Activated naive CD4-positive, alpha-beta T cell treated with Interleukin-2 at 50 U/mL for 16 hours (primary cell): ENCODE measurements around the gene CLINT1.

Source experiments
- DNase-seq: peaks from one replicate; pipeline ENCODE4 v3.0.0-alpha.2; 2020

The CLINT1 gene

GRCh38 chr5:157818368-157818767 is 40.6 kb downstream of the CLINT1 start:
- DNase-seq: no peak

GRCh38 chr5:157817928-157818327 is 41.0 kb downstream of the CLINT1 start:
- no peak for DNase-seq

- no peak for DNase-seq
These were observed 41.6 kb downstream of the CLINT1 start for GRCh38 chr5:157817387-157817702.

- no peak for DNase-seq
These were observed 42.1 kb downstream of the CLINT1 start for GRCh38 chr5:157816682-157817386.

- no peak for DNase-seq
These were observed 46.9 kb downstream of the CLINT1 start for GRCh38 chr5:157812086-157812485.

- DNase-seq: no peak
These were observed 50.9 kb downstream of the CLINT1 start for GRCh38 chr5:157808043-157808442.

- DNase-seq: no peak
These were observed 56.2 kb downstream of the CLINT1 start for GRCh38 chr5:157802736-157803135.

GRCh38 chr5:157800137-157800536 is 58.8 kb downstream of the CLINT1 start:
- DNase-seq: no peak

- no peak for DNase-seq
These were observed 59.4 kb downstream of the CLINT1 start for GRCh38 chr5:157799578-157799977.

GRCh38 chr5:157793301-157793700 is 65.6 kb downstream of the CLINT1 start:
- DNase-seq: no peak

- no peak for DNase-seq
These were observed 73.1 kb downstream of the CLINT1 start for GRCh38 chr5:157785801-157786200.

GRCh38 chr5:157779221-157779620 is 79.7 kb downstream of the CLINT1 start:
- no peak for DNase-seq

- no peak for DNase-seq
These were observed 80.7 kb downstream of the CLINT1 start for GRCh38 chr5:157778121-157778805.

GRCh38 chr5:157772127-157772526 is 86.8 kb downstream of the CLINT1 start:
- DNase-seq: peak; percentile 24

- no peak for DNase-seq
These were observed 88.3 kb downstream of the CLINT1 start for GRCh38 chr5:157770665-157771064.

- DNase-seq: no peak
These were observed 91.3 kb downstream of the CLINT1 start for GRCh38 chr5:157767689-157768088.

- DNase-seq: no peak
These were observed 92.0 kb downstream of the CLINT1 start for GRCh38 chr5:157766902-157767301.

- no peak for DNase-seq
These were observed 92.5 kb downstream of the CLINT1 start for GRCh38 chr5:157766442-157766841.

GRCh38 chr5:157764531-157764930 is 94.4 kb downstream of the CLINT1 start:
- no peak for DNase-seq

- DNase-seq: no peak
These were observed 97.0 kb downstream of the CLINT1 start for GRCh38 chr5:157761690-157762621.

- no peak for DNase-seq
These were observed 100.2 kb downstream of the CLINT1 start for GRCh38 chr5:157758706-157759105.

GRCh38 chr5:157756122-157756521 is 102.8 kb downstream of the CLINT1 start:
- DNase-seq: no peak

- no peak for DNase-seq
These were observed 108.6 kb downstream of the CLINT1 start for GRCh38 chr5:157750320-157750719.

GRCh38 chr5:157749462-157749799 is 109.5 kb downstream of the CLINT1 start:
- DNase-seq: no peak
